ENCODE results near the gene CERS6.
"Not testable (repeated sequence)": the region's sequence is repeated elsewhere in the genome, so short reads cannot be mapped to it uniquely, and the experiment has no call there.

Gene CERS6

GRCh38 chr2:168501466-168502065 lies 45.5 kb downstream of the CERS6 start:
- Histone ChIP-seq H3K4me3 (ENCODE audit: low read length in 2 of 2) (no peak overlapping the region), H3K27ac (replicated peaks; ENCODE audit: low read length) (no peak overlapping the region)

GRCh38 chr2:168502852-168503251 lies 46.8 kb downstream of the CERS6 start:
- not testable (repeated sequence) for H3K4me3 ChIP-seq (ENCODE audit: low read length in 2 of 2); H3K4me2 ChIP-seq (ENCODE audit: insufficient read depth, low read length, poor library complexity, severe bottlenecking); H2BK5ac ChIP-seq (ENCODE audit: low read length); H3K36me3 ChIP-seq (replicated peaks in 1 of 2; ENCODE audit: control insufficient read depth in 2 of 2, insufficient read depth in 2 of 2, low read length in 2 of 2); H3K27ac ChIP-seq (replicated peaks; ENCODE audit: low read length); H2BK15ac ChIP-seq (ENCODE audit: low read length); H2AFZ ChIP-seq (ENCODE audit: low read length); DNase-seq (ENCODE audit: low spot score); H4K91ac ChIP-seq (ENCODE audit: low read depth, low read length, poor library complexity); H2BK12ac ChIP-seq (ENCODE audit: low read length); H3K4ac ChIP-seq (ENCODE audit: low read length); H3K4me1 ChIP-seq (ENCODE audit: control insufficient read depth in 2 of 2, insufficient read depth in 1 of 2, low read depth in 1 of 2, low read length in 2 of 2); H3K79me1 ChIP-seq (ENCODE audit: low read depth, low read length); H2BK120ac ChIP-seq (ENCODE audit: low read depth, low read length); H3K14ac ChIP-seq (ENCODE audit: low read length); H3K9ac ChIP-seq (ENCODE audit: low read depth, low read length, poor library complexity); H4K8ac ChIP-seq (ENCODE audit: low read depth, low read length); H3K23ac ChIP-seq (ENCODE audit: low read depth, low read length, poor library complexity); H2AK5ac ChIP-seq (ENCODE audit: low read depth, low read length); H3K18ac ChIP-seq (ENCODE audit: low read length); H3K27me3 ChIP-seq (ENCODE audit: control insufficient read depth in 3 of 3, insufficient read depth in 3 of 3, low read depth in 1 of 3, low read length in 3 of 3)
- no CpG with 5 or more reads among the region's 2 CpGs for WGBS, 2 donors (ENCODE audit: extremely low coverage in 2 of 2, insufficient read length in 2 of 2, insufficient replicate concordance in 1 of 2)
- peaks cover 0 to 14% of the 10 kb centered on the region in 2 donors for H3K9me3 ChIP-seq (replicated peaks in 1 of 2; ENCODE audit: control insufficient read depth in 2 of 2, insufficient read depth in 1 of 2, low read depth in 1 of 2, low read length in 2 of 2)

More at GRCh38 chr2:168501466-168502065, 45.5 kb downstream of the CERS6 start:
- no peak overlapping the region for H2BK5ac ChIP-seq (ENCODE audit: low read length)
- no peak overlapping the region for H3K4ac ChIP-seq (ENCODE audit: low read length)
- no peak overlapping the region for H2BK15ac ChIP-seq (ENCODE audit: low read length)
- H2BK120ac ChIP-seq (ENCODE audit: low read depth, low read length) = no peak overlapping the region
- no peak overlapping the region for H3K18ac ChIP-seq (ENCODE audit: low read length)
- no peaks in the 10 kb centered on the region for H3K79me1 ChIP-seq (ENCODE audit: low read depth, low read length)
- no peaks in the 10 kb centered on the region for H3K36me3 ChIP-seq (replicated peaks in 1 of 2; ENCODE audit: control insufficient read depth in 2 of 2, insufficient read depth in 2 of 2, low read length in 2 of 2)
- no peak overlapping the region for H2AFZ ChIP-seq (ENCODE audit: low read length)
- no CpG with 5 or more reads among the region's 4 CpGs for WGBS, 2 donors (ENCODE audit: extremely low coverage in 2 of 2, insufficient read length in 2 of 2, insufficient replicate concordance in 1 of 2)
- H3K4me2 ChIP-seq (ENCODE audit: insufficient read depth, low read length, poor library complexity, severe bottlenecking) = no peak overlapping the region
- H3K14ac ChIP-seq (ENCODE audit: low read length) = no peak overlapping the region
- H2AK5ac ChIP-seq (ENCODE audit: low read depth, low read length) = no peak overlapping the region
- no peak overlapping the region for H3K9ac ChIP-seq (ENCODE audit: low read depth, low read length, poor library complexity)
- no peak overlapping the region for H2BK12ac ChIP-seq (ENCODE audit: low read length)
- no peak for DNase-seq (ENCODE audit: low spot score)
- H3K27me3 ChIP-seq (ENCODE audit: control insufficient read depth in 3 of 3, insufficient read depth in 3 of 3, low read depth in 1 of 3, low read length in 3 of 3) = no peaks in the 10 kb centered on the region
- no peak overlapping the region for H4K8ac ChIP-seq (ENCODE audit: low read depth, low read length)
- H3K9me3 ChIP-seq (replicated peaks in 1 of 2; ENCODE audit: control insufficient read depth in 2 of 2, insufficient read depth in 1 of 2, low read depth in 1 of 2, low read length in 2 of 2) = peaks cover 0 to 14% of the 10 kb centered on the region in 2 donors
- H4K91ac ChIP-seq (ENCODE audit: low read depth, low read length, poor library complexity) = no peak overlapping the region
- no peak overlapping the region for H3K23ac ChIP-seq (ENCODE audit: low read depth, low read length, poor library complexity)
- H3K4me1 ChIP-seq (ENCODE audit: control insufficient read depth in 2 of 2, insufficient read depth in 1 of 2, low read depth in 1 of 2, low read length in 2 of 2) = peaks cover 3 to 7% of the 10 kb centered on the region in 2 donors

- Histone ChIP-seq H3K9ac (ENCODE audit: low read depth, low read length, poor library complexity) (no peak overlapping the region), H3K27me3 (ENCODE audit: control insufficient read depth in 3 of 3, insufficient read depth in 3 of 3, low read depth in 1 of 3, low read length in 3 of 3) (no peaks in the 10 kb centered on the region), H3K18ac (ENCODE audit: low read length) (no peak overlapping the region), H3K23ac (ENCODE audit: low read depth, low read length, poor library complexity) (no peak overlapping the region), H4K8ac (ENCODE audit: low read depth, low read length) (no peak overlapping the region), H3K14ac (ENCODE audit: low read length) (no peak overlapping the region), H3K4me1 (ENCODE audit: control insufficient read depth in 2 of 2, insufficient read depth in 1 of 2, low read depth in 1 of 2, low read length in 2 of 2) (peaks cover 5 to 7% of the 10 kb centered on the region in 2 donors), H3K27ac (replicated peaks; ENCODE audit: low read length) (no peak overlapping the region), H3K4me3 (ENCODE audit: low read length in 2 of 2) (no peak overlapping the region), H2AK5ac (ENCODE audit: low read depth, low read length) (no peak overlapping the region), H3K4me2 (ENCODE audit: insufficient read depth, low read length, poor library complexity, severe bottlenecking) (no peak overlapping the region), H4K91ac (ENCODE audit: low read depth, low read length, poor library complexity) (no peak overlapping the region), H3K79me1 (ENCODE audit: low read depth, low read length) (no peaks in the 10 kb centered on the region), H2BK120ac (ENCODE audit: low read depth, low read length) (no peak overlapping the region), H2BK12ac (ENCODE audit: low read length) (no peak overlapping the region), H3K36me3 (replicated peaks in 1 of 2; ENCODE audit: control insufficient read depth in 2 of 2, insufficient read depth in 2 of 2, low read length in 2 of 2) (no peaks in the 10 kb centered on the region), H2BK15ac (ENCODE audit: low read length) (no peak overlapping the region), H3K9me3 (replicated peaks in 1 of 2; ENCODE audit: control insufficient read depth in 2 of 2, insufficient read depth in 1 of 2, low read depth in 1 of 2, low read length in 2 of 2) (peaks cover 0 to 14% of the 10 kb centered on the region in 2 donors), H2BK5ac (ENCODE audit: low read length) (no peak overlapping the region), H3K4ac (ENCODE audit: low read length) (no peak overlapping the region), H2AFZ (ENCODE audit: low read length) (no peak overlapping the region)
- no CpG with 5 or more reads among the region's 3 CpGs for WGBS, 2 donors (ENCODE audit: extremely low coverage in 2 of 2, insufficient read length in 2 of 2, insufficient replicate concordance in 1 of 2)
- DNase-seq (ENCODE audit: low spot score) = no peak
These were observed 47.8 kb downstream of the CERS6 start for GRCh38 chr2:168503901-168504300.

GRCh38 chr2:168504323-168504722 lies 48.3 kb downstream of the CERS6 start:
- no peak overlapping the region for H3K4me3 ChIP-seq (ENCODE audit: low read length in 2 of 2)
- H2BK120ac ChIP-seq (ENCODE audit: low read depth, low read length) = no peak overlapping the region
- no peak overlapping the region for H3K4ac ChIP-seq (ENCODE audit: low read length)
- H3K4me2 ChIP-seq (ENCODE audit: insufficient read depth, low read length, poor library complexity, severe bottlenecking) = no peak overlapping the region
- no peak overlapping the region for H3K14ac ChIP-seq (ENCODE audit: low read length)
- no peak overlapping the region for H2AK5ac ChIP-seq (ENCODE audit: low read depth, low read length)
- no peak overlapping the region for H4K91ac ChIP-seq (ENCODE audit: low read depth, low read length, poor library complexity)
- H2BK12ac ChIP-seq (ENCODE audit: low read length) = no peak overlapping the region
- no peaks in the 10 kb centered on the region for H3K79me1 ChIP-seq (ENCODE audit: low read depth, low read length)
- H3K27ac ChIP-seq (replicated peaks; ENCODE audit: low read length) = no peak overlapping the region
- H3K36me3 ChIP-seq (replicated peaks in 1 of 2; ENCODE audit: control insufficient read depth in 2 of 2, insufficient read depth in 2 of 2, low read length in 2 of 2) = no peaks in the 10 kb centered on the region
- H4K8ac ChIP-seq (ENCODE audit: low read depth, low read length) = no peak overlapping the region
- no peak overlapping the region for H3K23ac ChIP-seq (ENCODE audit: low read depth, low read length, poor library complexity)
- WGBS, 2 donors (ENCODE audit: extremely low coverage in 2 of 2, insufficient read length in 2 of 2, insufficient replicate concordance in 1 of 2) = no CpG with 5 or more reads among the region's 2 CpGs
- no peaks in the 10 kb centered on the region for H3K27me3 ChIP-seq (ENCODE audit: control insufficient read depth in 3 of 3, insufficient read depth in 3 of 3, low read depth in 1 of 3, low read length in 3 of 3)
- no peak for DNase-seq (ENCODE audit: low spot score)
- H2BK15ac ChIP-seq (ENCODE audit: low read length) = no peak overlapping the region
- no peak overlapping the region for H3K18ac ChIP-seq (ENCODE audit: low read length)
- no peak overlapping the region for H2AFZ ChIP-seq (ENCODE audit: low read length)
- peaks cover 0 to 11% of the 10 kb centered on the region in 2 donors for H3K9me3 ChIP-seq (replicated peaks in 1 of 2; ENCODE audit: control insufficient read depth in 2 of 2, insufficient read depth in 1 of 2, low read depth in 1 of 2, low read length in 2 of 2)
- no peak overlapping the region for H2BK5ac ChIP-seq (ENCODE audit: low read length)
- H3K9ac ChIP-seq (ENCODE audit: low read depth, low read length, poor library complexity) = no peak overlapping the region
- H3K4me1 ChIP-seq (ENCODE audit: control insufficient read depth in 2 of 2, insufficient read depth in 1 of 2, low read depth in 1 of 2, low read length in 2 of 2) = peaks cover 5 to 7% of the 10 kb centered on the region in 2 donors

Data from neuronal stem cell (in vitro differentiated cells).